Skeletal muscle tissue (tissue), 4 donors: ENCODE results near the gene COL2A1. TPM values are rescaled to one million over a fixed set of nuclear protein-coding genes. Genes with fewer than 3 reads are reported as not detected.
"Not testable (repeated sequence)": the region's sequence is repeated elsewhere in the genome, so short reads cannot be mapped to it uniquely, and the experiment has no call there.

Experiments
- H3K27ac ChIP-seq: one replicate; pipeline ENCODE4 v1.7.0; 2013; ENCODE audit warnings: mild to moderate bottlenecking, low read depth, low read length, inconsistent platforms
- H3K27me3 ChIP-seq, 3 donors: one replicate each; pipeline ENCODE4 v1.7.0; 2013; ENCODE audit warnings: low read length in 3 of 3; ENCODE audit not compliant: control insufficient read depth in 3 of 3, insufficient read depth in 3 of 3
- H3K36me3 ChIP-seq, 3 donors: one replicate each; pipeline ENCODE4 v1.7.0; 2013; ENCODE audit warnings: low read length in 3 of 3; ENCODE audit not compliant: control insufficient read depth in 3 of 3, insufficient read depth in 3 of 3
- H3K4me1 ChIP-seq, 3 donors: one replicate each; pipeline ENCODE4 v1.7.0; 2013; ENCODE audit warnings: low read length in 3 of 3, mild to moderate bottlenecking in 3 of 3; ENCODE audit not compliant: control insufficient read depth in 3 of 3, insufficient read depth in 3 of 3
- H3K4me3 ChIP-seq, 3 donors: one replicate each; pipeline ENCODE4 v1.7.0; 2013; ENCODE audit warnings: low read length in 3 of 3
- H3K9ac ChIP-seq, 3 donors: one replicate each; pipeline ENCODE4 v1.7.0; 2013; ENCODE audit warnings: low read length in 3 of 3, mild to moderate bottlenecking in 3 of 3, moderate library complexity in 2 of 3, low read depth in 1 of 3
- H3K9me3 ChIP-seq, 3 donors: one replicate each; pipeline ENCODE4 v1.7.0; 2013; ENCODE audit warnings: low read length in 3 of 3; ENCODE audit not compliant: control insufficient read depth in 3 of 3
- total RNA-seq: library from RNA; depleted of rRNA; stranded (reverse); fragments of >200 nt; gene quantifications from one replicate; pipeline ENCODE4 v1.2.3, GENCODE V29; 2014
- donor health status: Osteomylitis.

COL2A1 gene
- total RNA-seq, 1 donor from 2014 or later = 88.2 TPM

DNA sequence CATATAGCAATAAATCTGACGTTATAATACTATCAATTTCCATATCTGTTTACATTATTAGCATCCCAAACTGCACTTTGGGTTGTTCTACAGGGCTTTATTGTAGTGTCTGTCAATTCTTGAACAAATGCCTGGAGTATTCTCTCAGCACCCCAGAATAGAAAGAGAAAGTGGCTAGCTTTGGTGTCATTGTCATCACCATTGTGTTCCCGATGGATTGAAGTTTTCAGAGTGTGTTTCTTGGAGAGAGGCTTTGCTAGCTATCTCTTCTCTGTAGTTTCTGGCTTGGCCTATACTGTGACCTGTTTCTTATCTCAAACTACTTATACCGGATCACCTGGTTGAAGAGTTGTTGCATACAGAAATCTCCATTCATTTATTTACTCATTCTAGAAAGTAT, 34.4 kb downstream of the COL2A1 start:
- H3K4me1 ChIP-seq = peaks cover 7 to 11% (median 9%) of the 10 kb centered on the region in 3 donors
- H3K27ac ChIP-seq = no peak overlapping the region
- H3K27me3 ChIP-seq = no peaks in the 10 kb centered on the region
- H3K9ac ChIP-seq = no peak overlapping the region
- H3K36me3 ChIP-seq = peaks cover 8 to 28% (median 13%) of the 10 kb centered on the region in 3 donors
- H3K9me3 ChIP-seq = no peaks in the 10 kb centered on the region
- no peak overlapping the region for H3K4me3 ChIP-seq

DNA sequence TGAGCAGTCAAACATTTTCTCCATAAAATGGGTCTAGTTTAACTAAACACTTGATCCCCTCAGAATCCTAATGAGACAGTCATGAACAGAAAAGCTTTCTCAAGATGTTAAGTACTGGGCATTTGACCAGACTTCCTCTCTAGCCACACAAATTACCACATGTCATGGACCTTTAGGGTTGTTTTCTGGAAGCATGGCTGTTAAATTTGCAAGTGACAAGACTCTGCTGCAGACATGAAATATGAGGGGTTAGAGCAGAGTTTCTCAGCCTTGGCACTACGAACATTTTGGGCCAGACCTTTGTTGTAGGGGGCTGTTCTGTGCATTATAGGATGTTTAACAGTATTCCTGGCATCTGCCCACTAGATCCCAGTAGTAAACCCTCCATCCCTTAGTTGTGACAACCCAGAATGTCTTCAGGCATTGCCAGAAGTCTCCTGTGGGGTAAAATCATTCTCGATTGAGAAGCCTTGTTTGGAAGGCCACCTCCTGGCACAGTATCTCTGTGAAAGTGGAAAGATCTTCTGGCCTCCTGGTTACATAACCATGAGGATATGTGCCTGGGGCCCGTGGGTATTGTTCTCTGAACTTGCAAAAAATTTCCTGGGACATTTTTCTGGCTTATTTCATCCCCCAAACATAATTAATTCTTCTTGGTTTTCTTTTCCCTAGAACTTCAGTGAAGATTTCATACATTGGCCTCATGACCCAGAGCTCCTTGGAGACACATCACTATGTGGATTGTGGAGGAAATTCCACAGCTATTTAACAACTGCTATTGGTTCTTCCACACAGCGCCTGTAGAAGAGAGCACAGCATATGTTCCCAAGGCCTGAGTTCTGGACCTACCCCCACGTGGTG, 36.6 kb downstream of the COL2A1 start:
- Histone ChIP-seq H3K27ac (peak overlapping the region; percentile 9), H3K4me1 (peaks cover 17 to 21% (median 19%) of the 10 kb centered on the region in 3 donors), H3K36me3 (peaks cover 8 to 28% (median 13%) of the 10 kb centered on the region in 3 donors), H3K9ac (no peak overlapping the region), H3K9me3 (no peaks in the 10 kb centered on the region), H3K4me3 (no peak overlapping the region), H3K27me3 (no peaks in the 10 kb centered on the region)

DNA sequence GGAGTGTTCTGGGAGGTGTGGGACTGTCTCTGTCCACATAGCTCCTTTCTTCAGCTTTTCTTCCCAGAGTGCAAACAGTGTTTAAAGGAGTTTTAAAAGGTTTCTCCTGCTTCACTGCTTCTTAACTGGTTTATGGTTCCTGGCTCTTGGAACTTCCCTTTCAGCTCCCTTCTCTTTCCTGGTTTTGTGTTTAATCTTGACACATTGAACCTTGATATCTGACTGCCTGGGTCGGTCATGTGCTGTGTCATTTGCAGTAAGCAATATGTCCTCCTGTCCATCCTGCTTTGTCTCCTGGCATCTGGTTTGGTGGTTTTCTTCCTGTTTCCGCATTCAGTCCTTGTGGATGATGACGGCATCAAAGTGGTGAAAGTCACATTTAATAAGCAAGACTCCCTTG, 38.7 kb downstream of the COL2A1 start:
- H3K4me1 ChIP-seq = peaks cover 17 to 21% (median 19%) of the 10 kb centered on the region in 3 donors
- H3K27ac ChIP-seq = no peak overlapping the region

DNA sequence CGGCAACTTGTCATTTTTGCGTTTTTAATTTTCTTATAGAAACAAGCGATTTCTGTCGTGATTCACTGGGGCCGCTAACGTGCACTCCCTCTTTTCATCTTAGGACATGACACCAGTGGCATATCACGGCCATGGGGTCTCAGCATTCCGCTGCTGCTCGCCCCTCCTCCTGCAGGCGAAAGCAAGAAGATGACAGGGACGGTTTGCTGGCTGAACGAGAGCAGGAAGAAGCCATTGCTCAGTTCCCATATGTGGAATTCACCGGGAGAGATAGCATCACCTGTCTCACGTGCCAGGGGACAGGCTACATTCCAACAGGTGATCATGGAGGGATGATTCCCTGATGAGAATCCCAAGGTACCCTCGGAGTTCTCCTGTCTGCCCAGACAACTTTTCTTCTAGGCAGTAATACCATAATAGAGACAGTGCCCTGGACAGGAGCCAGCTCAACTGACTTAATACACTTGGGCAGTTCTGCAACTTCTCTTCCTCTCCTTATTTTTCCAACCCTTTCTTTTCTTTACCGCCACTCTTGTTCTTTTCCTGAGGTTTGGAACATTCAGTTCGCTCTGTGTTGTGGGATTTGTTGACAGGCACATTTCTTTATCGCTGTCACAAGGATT, 40.1 kb downstream of the COL2A1 start:
- peaks cover 17 to 21% (median 19%) of the 10 kb centered on the region in 3 donors for H3K4me1 ChIP-seq
- H3K9ac ChIP-seq = peak overlapping the region; percentile 81 to 91 (median 90)
- H3K9me3 ChIP-seq = no peaks in the 10 kb centered on the region
- H3K27ac ChIP-seq = no peak overlapping the region
- H3K27me3 ChIP-seq = no peaks in the 10 kb centered on the region
- H3K36me3 ChIP-seq = peaks cover 8 to 25% (median 13%) of the 10 kb centered on the region in 3 donors
- H3K4me3 ChIP-seq = peak overlapping the region; percentile 88 to 96 (median 94)

More for the DNA sequence above, 38.7 kb downstream of the COL2A1 start:
- Histone ChIP-seq H3K27me3 (no peaks in the 10 kb centered on the region), H3K36me3 (peaks cover 8 to 28% (median 13%) of the 10 kb centered on the region in 3 donors), H3K9me3 (no peaks in the 10 kb centered on the region), H3K4me3 (no peak overlapping the region), H3K9ac (no peak overlapping the region)

- H3K9me3 ChIP-seq = no peaks in the 10 kb centered on the region
- H3K36me3 ChIP-seq = peaks cover 8 to 21% (median 13%) of the 10 kb centered on the region in 3 donors
- peak within 1 kb of the TSS; percentile 22 for H3K27ac ChIP-seq
- peaks cover 14 to 19% (median 18%) of the 10 kb centered on the region in 3 donors for H3K4me1 ChIP-seq
- peak within 1 kb of the TSS; percentile 81 to 91 (median 90) for H3K9ac ChIP-seq
- H3K4me3 ChIP-seq = peak within 1 kb of the TSS; percentile 88 to 96 (median 94)
- H3K27me3 ChIP-seq = no peaks in the 10 kb centered on the region
These were observed 40.8 kb downstream of the COL2A1 start, which contains the start of gene TMEM106C for GRCh38 chr12:47963340-47964040. Gene TMEM106C (plus strand): TSS chr12:47963596. CDS start chr12:47964237, 641 bp downstream.

- H3K4me1 ChIP-seq = peaks cover 10 to 13% (median 12%) of the 10 kb centered on the region in 3 donors
- no peak overlapping the region for H3K27ac ChIP-seq
- H3K27me3 ChIP-seq = no peaks in the 10 kb centered on the region
- no peak overlapping the region for H3K9ac ChIP-seq
- peaks cover 7 to 13% (median 9%) of the 10 kb centered on the region in 3 donors for H3K36me3 ChIP-seq
- H3K4me3 ChIP-seq = no peak overlapping the region
- no peaks in the 10 kb centered on the region for H3K9me3 ChIP-seq
These were observed 42.1 kb downstream of the COL2A1 start for GRCh38 chr12:47962198-47962597.

- H3K36me3 ChIP-seq, H3K9me3 ChIP-seq, H3K27me3 ChIP-seq, H3K4me3 ChIP-seq, H3K9ac ChIP-seq, H3K27ac ChIP-seq, H3K4me1 ChIP-seq: not testable (repeated sequence)
These were observed 46.6 kb downstream of the COL2A1 start for GRCh38 chr12:47957671-47958070.

- Histone ChIP-seq H3K9me3 (no peaks in the 10 kb centered on the region), H3K27ac (no peak overlapping the region), H3K27me3 (no peaks in the 10 kb centered on the region), H3K4me3 (no peak overlapping the region), H3K9ac (no peak overlapping the region), H3K36me3 (no peaks in the 10 kb centered on the region), H3K4me1 (no peaks in the 10 kb centered on the region)
These were observed 49.2 kb downstream of the COL2A1 start for GRCh38 chr12:47955059-47955458.

GRCh38 chr12:47954467-47955045, 49.7 kb downstream of the COL2A1 start:
- Histone ChIP-seq H3K4me3 (no peak overlapping the region), H3K27ac (no peak overlapping the region), H3K9ac (no peak overlapping the region), H3K9me3 (no peaks in the 10 kb centered on the region), H3K36me3 (no peaks in the 10 kb centered on the region), H3K4me1 (no peaks in the 10 kb centered on the region), H3K27me3 (no peaks in the 10 kb centered on the region)
